Brain microvascular endothelial cell (primary cell): ENCODE measurements around the gene IGF2R.
A peak's percentile ranks its signal among the peaks of the same experiment; 100 is the strongest.

ENCODE experiments used
- DNase-seq: peaks from one replicate; pipeline ENCODE4 v3.0.0-alpha.2; 2020
- H3K27ac ChIP-seq: fragments of 250-450 bp; sonication (Bioruptor Pico); 2 replicates; pipeline ENCODE4 v1.5.1; 2020; ENCODE audit warnings: mild to moderate bottlenecking, moderate library complexity
- H3K27me3 ChIP-seq: fragments of 250-450 bp; sonication (Bioruptor Pico); replicated peaks from 2 replicates; pipeline ENCODE4 v1.5.1; 2020; ENCODE audit warnings: mild to moderate bottlenecking
- H3K36me3 ChIP-seq: fragments of 250-450 bp; sonication (Bioruptor Pico); replicated peaks from 2 replicates; pipeline ENCODE4 v1.5.1; 2020; ENCODE audit warnings: mild to moderate bottlenecking
- H3K4me3 ChIP-seq: 2 replicates; pipeline ENCODE4 v1.5.1; 2011; ENCODE audit warnings: low read depth, mild to moderate bottlenecking, control low read depth, low read length, moderate library complexity
- CTCF ChIP-seq: IDR thresholded peaks from 2 replicates; pipeline ENCODE4 v1.5.1; 2011; ENCODE audit warnings: low read depth, mild to moderate bottlenecking, moderate library complexity, low read length, control low read depth, inconsistent platforms; ENCODE audit errors: missing control alignments
- in situ Hi-C: cut with HindIII; loops from 2 replicates; pipeline ENCODE4 v1.10.0; 2017; ENCODE audit warnings: low sequenced_read_pairs, low pct_ligation_motif_present

The IGF2R gene

GRCh38 chr6:159982731-159983506, 14.0 kb downstream of the IGF2R start:
- H3K4me3 ChIP-seq = no peak overlapping the region
- no peaks in the 10 kb centered on the region for H3K36me3 ChIP-seq
- H3K27me3 ChIP-seq = no peaks in the 10 kb centered on the region
- peak overlapping the region; percentile 77 for H3K27ac ChIP-seq
- TF ChIP-seq CTCF = no peak
- in situ Hi-C loops = no loop called here
- DNase-seq = no peak

- peak; percentile 55 for DNase-seq
- H3K36me3 ChIP-seq = no peaks in the 10 kb centered on the region
- no peaks in the 10 kb centered on the region for H3K27me3 ChIP-seq
- no peak for TF ChIP-seq CTCF
- in situ Hi-C loops = no loop called here
- peak overlapping the region; percentile 77 for H3K27ac ChIP-seq
- no peak overlapping the region for H3K4me3 ChIP-seq
These were observed 14.8 kb downstream of the IGF2R start for GRCh38 chr6:159983641-159984080.

GRCh38 chr6:159984268-159984786, 15.4 kb downstream of the IGF2R start:
- no peak for TF ChIP-seq CTCF

GRCh38 chr6:159985296-159985945, 16.5 kb downstream of the IGF2R start:
- no peak for DNase-seq
- Histone ChIP-seq H3K27me3 (no peaks in the 10 kb centered on the region), H3K36me3 (no peaks in the 10 kb centered on the region), H3K27ac (peak overlapping the region; percentile 57), H3K4me3 (no peak overlapping the region)
- no peak for TF ChIP-seq CTCF
- in situ Hi-C loops = no loop called here

More at GRCh38 chr6:159984268-159984786, 15.4 kb downstream of the IGF2R start:
- Histone ChIP-seq H3K27ac (peak overlapping the region; percentile 77), H3K36me3 (no peaks in the 10 kb centered on the region), H3K27me3 (no peaks in the 10 kb centered on the region), H3K4me3 (no peak overlapping the region)
- peak; percentile 98 for DNase-seq
- in situ Hi-C loops = no loop called here

GRCh38 chr6:159988983-159989454, 20.1 kb downstream of the IGF2R start:
- Histone ChIP-seq H3K27ac (peak overlapping the region; percentile 70), H3K4me3 (no peak overlapping the region), H3K36me3 (no peaks in the 10 kb centered on the region), H3K27me3 (no peaks in the 10 kb centered on the region)
- DNase-seq = peak; percentile 65
- TF ChIP-seq CTCF = no peak
- in situ Hi-C loops = no loop called here
